H9 (cell line): ENCODE data around the gene TXLNB. TPM values are rescaled to one million over a fixed set of nuclear protein-coding genes. Genes with fewer than 3 reads are reported as not detected.
A peak's percentile ranks its signal among the peaks of the same experiment; 100 is the strongest.

Source experiments
- DNase-seq: peaks from one replicate; pipeline ENCODE4 v3.0.0-alpha.2; 2017
- H2AFZ ChIP-seq: one replicate; pipeline ENCODE4 v1.6.1; 2013; ENCODE audit warnings: mild to moderate bottlenecking, low read length, control low read depth, moderate library complexity
- H2AK5ac ChIP-seq: 2 replicates; pipeline ENCODE4 v1.6.1; 2013; ENCODE audit warnings: low read length, control low read depth, mixed read lengths; ENCODE audit not compliant: insufficient read length
- H2BK120ac ChIP-seq: one replicate; pipeline ENCODE4 v1.6.1; 2013; ENCODE audit warnings: low read depth, mild to moderate bottlenecking, low read length, control low read depth, inconsistent platforms; ENCODE audit not compliant: poor library complexity, severe bottlenecking
- H2BK12ac ChIP-seq: 2 replicates; pipeline ENCODE4 v1.6.1; 2013; ENCODE audit warnings: low read length, control low read depth, mixed read lengths, low read depth; ENCODE audit not compliant: insufficient read length
- H2BK15ac ChIP-seq: 2 replicates; pipeline ENCODE4 v1.6.1; 2013; ENCODE audit warnings: low read depth, low read length, control low read depth
- H2BK20ac ChIP-seq: one replicate; pipeline ENCODE4 v1.6.1; 2013; ENCODE audit warnings: low read depth, mild to moderate bottlenecking, low read length, control low read depth, inconsistent platforms; ENCODE audit not compliant: poor library complexity, severe bottlenecking
- H2BK5ac ChIP-seq: 2 replicates; pipeline ENCODE4 v1.6.1; 2013; ENCODE audit warnings: low read length, control low read depth, mixed read lengths; ENCODE audit not compliant: insufficient read length
- H3K14ac ChIP-seq: 2 replicates; pipeline ENCODE4 v1.6.1; 2013; ENCODE audit warnings: low read length, control low read depth; ENCODE audit not compliant: insufficient read depth
- H3K18ac ChIP-seq: 2 replicates; pipeline ENCODE4 v1.6.1; 2013; ENCODE audit warnings: low read depth, mild to moderate bottlenecking, mixed read lengths, low read length, control low read depth; ENCODE audit not compliant: insufficient read length
- H3K23ac ChIP-seq: 2 replicates; pipeline ENCODE4 v1.6.1; 2013; ENCODE audit warnings: low read length, control low read depth, mixed read lengths, low read depth; ENCODE audit not compliant: insufficient read length
- H3K23me2 ChIP-seq: 2 replicates; pipeline ENCODE4 v1.6.1; 2013; ENCODE audit warnings: low read depth, mild to moderate bottlenecking, mixed read lengths, low read length, control low read depth; ENCODE audit not compliant: insufficient read length, poor library complexity, severe bottlenecking
- H3K27ac ChIP-seq: 2 replicates; pipeline ENCODE4 v1.5.1; 2013; ENCODE audit warnings: low read length, control low read depth, mixed read lengths, low read depth; ENCODE audit not compliant: insufficient read length
- H3K27me3 ChIP-seq: 2 replicates; pipeline ENCODE4 v1.6.1; 2013; ENCODE audit warnings: low read length, control low read depth, inconsistent platforms; ENCODE audit not compliant: insufficient read depth
- H3K4ac ChIP-seq: 2 replicates; pipeline ENCODE4 v1.6.1; 2013; ENCODE audit warnings: low read depth, mild to moderate bottlenecking, control low read depth, inconsistent platforms, low read length, moderate library complexity
- H3K4me1 ChIP-seq: 2 replicates; pipeline ENCODE4 v1.6.1; 2013; ENCODE audit warnings: low read length, control low read depth, inconsistent platforms; ENCODE audit not compliant: insufficient read depth
- H3K4me2 ChIP-seq: 2 replicates; pipeline ENCODE4 v1.6.1; 2013; ENCODE audit warnings: low read length, control low read depth, mixed read lengths; ENCODE audit not compliant: insufficient read length, insufficient read depth
- H3K56ac ChIP-seq: 2 replicates; pipeline ENCODE4 v1.6.1; 2013; ENCODE audit warnings: low read depth, mild to moderate bottlenecking, mixed read lengths, low read length, control low read depth; ENCODE audit not compliant: insufficient read length
- H3K79me1 ChIP-seq: 2 replicates; pipeline ENCODE4 v1.6.1; 2013; ENCODE audit warnings: low read depth, mild to moderate bottlenecking, moderate library complexity, low read length, control low read depth, inconsistent platforms; ENCODE audit not compliant: insufficient read depth, poor library complexity, severe bottlenecking
- H3K79me2 ChIP-seq: 2 replicates; pipeline ENCODE4 v1.6.1; 2013; ENCODE audit warnings: low read length, control low read depth, inconsistent platforms; ENCODE audit not compliant: insufficient read depth
- H3K9ac ChIP-seq: 2 replicates; pipeline ENCODE4 v1.6.1; 2013; ENCODE audit warnings: low read length, control low read depth, mixed read lengths; ENCODE audit not compliant: insufficient read length; ENCODE audit errors: extremely low read depth
- H3K9me3 ChIP-seq: one replicate; pipeline ENCODE4 v1.6.1; 2013; ENCODE audit warnings: low read depth, low read length, inconsistent platforms; ENCODE audit not compliant: control insufficient read depth
- H3T11ph ChIP-seq: one replicate; pipeline ENCODE4 v1.6.1; 2013; ENCODE audit warnings: mild to moderate bottlenecking, low read length, control low read depth, inconsistent platforms
- H4K20me1 ChIP-seq: one replicate; pipeline ENCODE4 v1.6.1; 2013; ENCODE audit not compliant: control insufficient read depth, insufficient read length, insufficient read depth
- H4K5ac ChIP-seq: 2 replicates; pipeline ENCODE4 v1.6.1; 2013; ENCODE audit warnings: low read depth, mild to moderate bottlenecking, mixed read lengths, low read length, control low read depth; ENCODE audit not compliant: insufficient read length
- H4K8ac ChIP-seq: replicated peaks from 2 replicates; pipeline ENCODE4 v1.6.1; 2013; ENCODE audit warnings: low read length, control low read depth, mixed read lengths, low read depth; ENCODE audit not compliant: insufficient read length
- H4K91ac ChIP-seq: 2 replicates; pipeline ENCODE4 v1.6.1; 2013; ENCODE audit warnings: low read depth, mild to moderate bottlenecking, moderate library complexity, mixed read lengths, low read length, control low read depth; ENCODE audit not compliant: insufficient read length
- H3K27ac Mint-ChIP-seq, 3 experiments: 2 replicates in 2 of 3; 3 replicates in 1 of 3; pipeline ENCODE4 v1.8.0; 2020 to 2021; ENCODE audit warnings: mixed read lengths in 3 of 3, mild to moderate bottlenecking in 1 of 3, moderate library complexity in 1 of 3
- H3K27me3 Mint-ChIP-seq: 2 replicates; pipeline ENCODE4 v1.8.0; 2021; ENCODE audit warnings: low read depth, mild to moderate bottlenecking, moderate library complexity, mixed read lengths
- H3K36me3 Mint-ChIP-seq, 3 experiments: 2 replicates in 2 of 3; 3 replicates in 1 of 3; pipeline ENCODE4 v1.8.0; 2020 to 2021; ENCODE audit warnings: low read depth in 3 of 3, mixed read lengths in 3 of 3; ENCODE audit not compliant: insufficient read depth in 1 of 3
- H3K4me1 Mint-ChIP-seq, 2 experiments: 2 replicates each; pipeline ENCODE4 v1.8.0; 2020; ENCODE audit warnings: mixed read lengths in 2 of 2
- H3K4me3 Mint-ChIP-seq, 2 experiments: 2 replicates in 1 of 2; 3 replicates in 1 of 2; pipeline ENCODE4 v1.8.0; 2020 to 2021; ENCODE audit warnings: mild to moderate bottlenecking in 2 of 2, mixed read lengths in 2 of 2, moderate library complexity in 1 of 2
- H3K9me3 Mint-ChIP-seq, 2 experiments: 2 replicates in 1 of 2; 3 replicates in 1 of 2; pipeline ENCODE4 v1.8.0; 2020; ENCODE audit warnings: mild to moderate bottlenecking in 2 of 2, mixed read lengths in 2 of 2, moderate library complexity in 1 of 2
- WGBS: extraction: QIAGEN DNeasy Blood & Tissue Kit; methylation state at CpG from one replicate; pipeline ENCODE4 v1.1.7; 2013; ENCODE audit warnings: missing lambda C conversion rate, low lambda C conversion rate, mixed read lengths; ENCODE audit not compliant: insufficient read length; ENCODE audit errors: extremely low coverage; 5-methylcytosine and 5-hydroxymethylcytosine counted together
- long read RNA-seq: library from polyadenylated mRNA; unstranded; transcript quantifications from one replicate; pipeline ENCODE4 v2.0.0, GENCODE V29; 2020
- total RNA-seq: library from RNA; stranded (reverse); gene quantifications from 2 replicates; pipeline ENCODE4 v1.2.1, GENCODE V29; 2021
- TF ChIP-seq, protein P1 (sequence below): fragments of 200-600 bp; sonication (generic); conservative IDR thresholded peaks from 3 replicates; pipeline ENCODE4 v1.8.0; 2021; ENCODE audit warnings: antibody characterized with exemption, mild to moderate bottlenecking

The TXLNB gene
- total RNA-seq, result 0.04 TPM in 1 of 2 replicates, not detected in the other
- long read RNA-seq, result 0 reads

DNA sequence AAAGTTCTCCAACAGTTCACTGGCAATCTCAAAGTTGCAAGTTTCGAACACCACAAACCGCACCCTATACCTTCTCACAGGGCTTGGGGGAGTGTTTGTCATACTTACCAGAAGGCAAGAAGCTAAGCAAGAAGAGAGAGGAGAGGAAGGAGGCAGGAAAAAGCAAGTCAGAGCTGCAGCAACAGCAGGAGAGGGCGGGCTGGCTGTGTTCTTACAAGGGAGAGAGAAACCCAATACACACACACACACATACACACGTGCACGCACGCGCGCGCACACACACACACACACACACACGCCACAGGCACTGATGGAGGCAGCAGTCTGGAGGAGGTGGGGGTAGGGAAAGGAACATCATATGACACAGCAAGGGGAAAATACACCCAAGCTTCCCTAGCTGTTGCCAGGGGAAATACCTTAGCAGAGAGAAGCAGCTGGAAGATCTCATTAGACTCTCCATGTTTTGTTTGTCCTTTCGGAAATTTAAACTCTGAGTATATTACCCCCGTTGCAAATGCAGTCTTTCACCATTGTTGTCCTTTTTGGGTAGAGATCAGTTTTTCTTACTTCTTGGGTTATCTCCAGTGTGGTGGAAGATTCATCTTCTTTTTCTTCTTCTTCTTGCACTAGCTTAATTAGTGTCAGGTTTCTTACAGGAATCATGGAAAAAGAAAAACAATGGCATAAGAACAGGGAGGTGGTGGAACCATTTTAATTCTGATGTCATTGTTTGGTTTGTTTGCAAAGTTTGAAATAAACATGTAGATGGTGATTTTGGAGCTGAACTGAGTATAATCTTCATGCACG lies at the start of gene TXLNB:
Gene TXLNB (minus strand): TSS at position 186 of the 807 bp plus-strand sequence. CDS start 3,099 bp downstream, outside the sequence.
- no peak within 1 kb of the TSS for H3K4me2 ChIP-seq
- no peaks in the 10 kb centered on the region; a peak in 1 of 5 replicates for H3K9me3 Mint-ChIP-seq
- no peak within 1 kb of the TSS for H2BK5ac ChIP-seq
- H3K79me2 ChIP-seq, result no peaks in the 10 kb centered on the region
- H4K20me1 ChIP-seq, result no peaks in the 10 kb centered on the region
- no peak within 1 kb of the TSS for H2BK120ac ChIP-seq
- H3K14ac ChIP-seq, result 0 out of 2 replicates have a peak within 1 kb of the TSS, but pooled peaks have one; percentile 24
- WGBS, result no CpG with 5 or more reads among the region's 13 CpGs
- no peak within 1 kb of the TSS for H3T11ph ChIP-seq
- H3K23ac ChIP-seq, result no peak within 1 kb of the TSS
- no peak within 1 kb of the TSS for H3K27ac ChIP-seq
- H2AFZ ChIP-seq, result no peak within 1 kb of the TSS
- peaks cover 10% of the 10 kb centered on the region for H3K4me1 ChIP-seq
- H3K4me3 Mint-ChIP-seq, result no peak within 1 kb of the TSS
- peaks cover 21 to 28% of the 10 kb centered on the region in 2 experiments for H3K4me1 Mint-ChIP-seq
- H2BK20ac ChIP-seq, result no peak within 1 kb of the TSS
- no peak within 1 kb of the TSS for H4K91ac ChIP-seq
- no peak within 1 kb of the TSS for H2BK12ac ChIP-seq
- H2BK15ac ChIP-seq, result no peak within 1 kb of the TSS
- no peak within 1 kb of the TSS for H3K4ac ChIP-seq
- H3K27me3 Mint-ChIP-seq, result no peaks in the 10 kb centered on the region
- H3K27me3 ChIP-seq, result no peaks in the 10 kb centered on the region
- peaks cover 0 to 11% (median 0%) of the 10 kb centered on the region in 3 experiments; a peak in 2 of 7 replicates for H3K36me3 Mint-ChIP-seq
- no peaks in the 10 kb centered on the region for H3K9me3 ChIP-seq
- no peak within 1 kb of the TSS for H3K56ac ChIP-seq
- no peak within 1 kb of the TSS for H3K9ac ChIP-seq
- H4K5ac ChIP-seq, result no peak within 1 kb of the TSS
- H3K79me1 ChIP-seq, result no peaks in the 10 kb centered on the region
- peak within 1 kb of the TSS; percentile 78 to 94 (median 87) for H3K27ac Mint-ChIP-seq
- no peak within 1 kb of the TSS for H3K18ac ChIP-seq
- no peaks in the 10 kb centered on the region for H3K23me2 ChIP-seq
- TF ChIP-seq, protein P1, sequence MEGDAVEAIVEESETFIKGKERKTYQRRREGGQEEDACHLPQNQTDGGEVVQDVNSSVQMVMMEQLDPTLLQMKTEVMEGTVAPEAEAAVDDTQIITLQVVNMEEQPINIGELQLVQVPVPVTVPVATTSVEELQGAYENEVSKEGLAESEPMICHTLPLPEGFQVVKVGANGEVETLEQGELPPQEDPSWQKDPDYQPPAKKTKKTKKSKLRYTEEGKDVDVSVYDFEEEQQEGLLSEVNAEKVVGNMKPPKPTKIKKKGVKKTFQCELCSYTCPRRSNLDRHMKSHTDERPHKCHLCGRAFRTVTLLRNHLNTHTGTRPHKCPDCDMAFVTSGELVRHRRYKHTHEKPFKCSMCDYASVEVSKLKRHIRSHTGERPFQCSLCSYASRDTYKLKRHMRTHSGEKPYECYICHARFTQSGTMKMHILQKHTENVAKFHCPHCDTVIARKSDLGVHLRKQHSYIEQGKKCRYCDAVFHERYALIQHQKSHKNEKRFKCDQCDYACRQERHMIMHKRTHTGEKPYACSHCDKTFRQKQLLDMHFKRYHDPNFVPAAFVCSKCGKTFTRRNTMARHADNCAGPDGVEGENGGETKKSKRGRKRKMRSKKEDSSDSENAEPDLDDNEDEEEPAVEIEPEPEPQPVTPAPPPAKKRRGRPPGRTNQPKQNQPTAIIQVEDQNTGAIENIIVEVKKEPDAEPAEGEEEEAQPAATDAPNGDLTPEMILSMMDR, result no peak
- no peak within 1 kb of the TSS for H2AK5ac ChIP-seq
- H4K8ac ChIP-seq, result no peak within 1 kb of the TSS
- peak; percentile 43 for DNase-seq
